ENCODE results near the gene SRF. TPM values are rescaled to one million over a fixed set of nuclear protein-coding genes. Genes with fewer than 3 reads are reported as not detected.

The SRF gene
- total RNA-seq, 3 donors from 2014 or later, result 19.5 to 87.1 (median 26.3) TPM

GRCh38 chr6:43125555-43125954 lies 45.5 kb upstream of the SRF start:
- ATAC-seq (no peak), DNase-seq (no peak)
- Histone ChIP-seq H3K4me3 (no peak overlapping the region), H3K36me3 (ENCODE audit: low read depth) (no peaks in the 10 kb centered on the region), H3K4me1 (ENCODE audit: low read depth) (no peaks in the 10 kb centered on the region), H3K9me3 (no peaks in the 10 kb centered on the region)
- intact Hi-C loops (cut with DNase I, micrococcal nuclease), result no loop called here
- no peak for TF ChIP-seq CTCF (IDR thresholded peaks at IDR 0.05)

- no peaks in the 10 kb centered on the region for H3K9me3 ChIP-seq
- H3K4me1 ChIP-seq (ENCODE audit: low read depth), result no peaks in the 10 kb centered on the region
- intact Hi-C loops (cut with DNase I, micrococcal nuclease), result no loop called here
- no peaks in the 10 kb centered on the region for H3K36me3 ChIP-seq (ENCODE audit: low read depth)
- ATAC-seq, result peak; percentile 61
- peak in 1 of 3 donors; percentile 56 for DNase-seq
- TF ChIP-seq CTCF (IDR thresholded peaks at IDR 0.05), result no peak
- H3K4me3 ChIP-seq, result no peak overlapping the region
Observed at GRCh38 chr6:43127180-43127579, 43.9 kb upstream of the SRF start.

- DNase-seq, result no peak
- H3K36me3 ChIP-seq (ENCODE audit: low read depth), result no peaks in the 10 kb centered on the region
- ATAC-seq, result no peak
- no peaks in the 10 kb centered on the region for H3K4me1 ChIP-seq (ENCODE audit: low read depth)
- no peak overlapping the region for H3K4me3 ChIP-seq
- no peaks in the 10 kb centered on the region for H3K9me3 ChIP-seq
- intact Hi-C loops (cut with DNase I, micrococcal nuclease), result no loop called here
- TF ChIP-seq CTCF (IDR thresholded peaks at IDR 0.05), result no peak
Observed at GRCh38 chr6:43127877-43128276, 43.2 kb upstream of the SRF start.

GRCh38 chr6:43128926-43129325 lies 42.1 kb upstream of the SRF start:
- no peaks in the 10 kb centered on the region for H3K36me3 ChIP-seq (ENCODE audit: low read depth)
- intact Hi-C loops (cut with DNase I, micrococcal nuclease), result no loop called here
- no peak for TF ChIP-seq CTCF (IDR thresholded peaks at IDR 0.05)
- no peak for ATAC-seq
- no peak for DNase-seq
- no peaks in the 10 kb centered on the region for H3K9me3 ChIP-seq
- H3K4me3 ChIP-seq, result no peak overlapping the region
- no peaks in the 10 kb centered on the region for H3K4me1 ChIP-seq (ENCODE audit: low read depth)

GRCh38 chr6:43129434-43130194 lies 41.5 kb upstream of the SRF start:
- peak; percentile 79 for ATAC-seq
- intact Hi-C loops (cut with DNase I, micrococcal nuclease), result no loop called here
- TF ChIP-seq CTCF (IDR thresholded peaks at IDR 0.05), result peak; percentile 13
- no peak overlapping the region for H3K4me3 ChIP-seq
- no peaks in the 10 kb centered on the region for H3K36me3 ChIP-seq (ENCODE audit: low read depth)
- DNase-seq, result peak in 2 of 3 donors; percentile 68 to 76
- no peaks in the 10 kb centered on the region for H3K4me1 ChIP-seq (ENCODE audit: low read depth)
- H3K9me3 ChIP-seq, result no peaks in the 10 kb centered on the region

All from mucosa of descending colon (tissue), 3 donors.